ENCODE measurements around the gene STYXL1.

DNA sequence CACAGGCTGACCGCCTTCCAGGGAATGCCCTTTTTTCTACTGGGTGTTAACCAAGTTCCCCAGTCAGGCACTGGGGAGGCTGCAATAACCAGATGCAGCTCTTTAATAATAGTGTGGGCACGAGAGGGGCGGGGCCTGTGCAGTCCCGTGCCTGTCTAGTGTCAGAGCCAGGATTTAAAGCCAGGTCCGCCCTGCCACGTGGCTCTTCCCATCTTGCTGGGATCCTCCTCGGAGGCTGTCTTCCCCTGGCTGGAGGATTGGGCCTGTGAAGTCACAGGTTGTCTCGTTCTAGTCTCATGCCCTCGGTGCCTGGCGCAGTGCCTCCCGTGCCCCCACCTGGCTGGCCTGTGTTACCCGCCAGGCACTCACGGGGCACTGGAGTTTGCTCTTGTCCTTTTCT is 78.6 kb downstream of the STYXL1 start:
- no peak for TF ChIP-seq TAF1 (IDR thresholded peaks at IDR 0.05; ENCODE audit: low read depth)
- no peak for TF ChIP-seq EP300 (IDR thresholded peaks at IDR 0.05; ENCODE audit: borderline replicate concordance)
- no peak for TF ChIP-seq CEBPB (IDR thresholded peaks at IDR 0.05)
- TF ChIP-seq, protein P1, sequence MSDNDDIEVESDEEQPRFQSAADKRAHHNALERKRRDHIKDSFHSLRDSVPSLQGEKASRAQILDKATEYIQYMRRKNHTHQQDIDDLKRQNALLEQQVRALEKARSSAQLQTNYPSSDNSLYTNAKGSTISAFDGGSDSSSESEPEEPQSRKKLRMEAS (IDR thresholded peaks at IDR 0.05) = no peak
- TF ChIP-seq, protein P2, sequence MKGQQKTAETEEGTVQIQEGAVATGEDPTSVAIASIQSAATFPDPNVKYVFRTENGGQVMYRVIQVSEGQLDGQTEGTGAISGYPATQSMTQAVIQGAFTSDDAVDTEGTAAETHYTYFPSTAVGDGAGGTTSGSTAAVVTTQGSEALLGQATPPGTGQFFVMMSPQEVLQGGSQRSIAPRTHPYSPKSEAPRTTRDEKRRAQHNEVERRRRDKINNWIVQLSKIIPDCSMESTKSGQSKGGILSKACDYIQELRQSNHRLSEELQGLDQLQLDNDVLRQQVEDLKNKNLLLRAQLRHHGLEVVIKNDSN (IDR thresholded peaks at IDR 0.05) = no peak
- TF ChIP-seq, protein P3, sequence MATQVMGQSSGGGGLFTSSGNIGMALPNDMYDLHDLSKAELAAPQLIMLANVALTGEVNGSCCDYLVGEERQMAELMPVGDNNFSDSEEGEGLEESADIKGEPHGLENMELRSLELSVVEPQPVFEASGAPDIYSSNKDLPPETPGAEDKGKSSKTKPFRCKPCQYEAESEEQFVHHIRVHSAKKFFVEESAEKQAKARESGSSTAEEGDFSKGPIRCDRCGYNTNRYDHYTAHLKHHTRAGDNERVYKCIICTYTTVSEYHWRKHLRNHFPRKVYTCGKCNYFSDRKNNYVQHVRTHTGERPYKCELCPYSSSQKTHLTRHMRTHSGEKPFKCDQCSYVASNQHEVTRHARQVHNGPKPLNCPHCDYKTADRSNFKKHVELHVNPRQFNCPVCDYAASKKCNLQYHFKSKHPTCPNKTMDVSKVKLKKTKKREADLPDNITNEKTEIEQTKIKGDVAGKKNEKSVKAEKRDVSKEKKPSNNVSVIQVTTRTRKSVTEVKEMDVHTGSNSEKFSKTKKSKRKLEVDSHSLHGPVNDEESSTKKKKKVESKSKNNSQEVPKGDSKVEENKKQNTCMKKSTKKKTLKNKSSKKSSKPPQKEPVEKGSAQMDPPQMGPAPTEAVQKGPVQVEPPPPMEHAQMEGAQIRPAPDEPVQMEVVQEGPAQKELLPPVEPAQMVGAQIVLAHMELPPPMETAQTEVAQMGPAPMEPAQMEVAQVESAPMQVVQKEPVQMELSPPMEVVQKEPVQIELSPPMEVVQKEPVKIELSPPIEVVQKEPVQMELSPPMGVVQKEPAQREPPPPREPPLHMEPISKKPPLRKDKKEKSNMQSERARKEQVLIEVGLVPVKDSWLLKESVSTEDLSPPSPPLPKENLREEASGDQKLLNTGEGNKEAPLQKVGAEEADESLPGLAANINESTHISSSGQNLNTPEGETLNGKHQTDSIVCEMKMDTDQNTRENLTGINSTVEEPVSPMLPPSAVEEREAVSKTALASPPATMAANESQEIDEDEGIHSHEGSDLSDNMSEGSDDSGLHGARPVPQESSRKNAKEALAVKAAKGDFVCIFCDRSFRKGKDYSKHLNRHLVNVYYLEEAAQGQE (IDR thresholded peaks at IDR 0.05; ENCODE audit: low read depth) = no peak
- TF ChIP-seq FOXM1 (IDR thresholded peaks at IDR 0.05; ENCODE audit: borderline replicate concordance, low read depth) = no peak
- TF ChIP-seq RAD21 (IDR thresholded peaks at IDR 0.05; ENCODE audit: low read depth) = no peak
- no peak for TF ChIP-seq YY1 (IDR thresholded peaks at IDR 0.05; ENCODE audit: low read depth)
- TF ChIP-seq NFIC (IDR thresholded peaks at IDR 0.05) = no peak
- no peak for TF ChIP-seq TEAD4 (IDR thresholded peaks at IDR 0.05)
- TF ChIP-seq EGR1 (IDR thresholded peaks at IDR 0.05) = no peak
- no peak for TF ChIP-seq ZBTB7A (IDR thresholded peaks at IDR 0.05; ENCODE audit: low read depth)
